Measurements from ENCODE around the gene CHRM2.

Gene CHRM2

GRCh38 chr7:137036768-137037167 is 168.3 kb downstream of the CHRM2 start:
- TF ChIP-seq MAX (IDR thresholded peaks at IDR 0.05) = no peak
- TF ChIP-seq EP300 (IDR thresholded peaks at IDR 0.05; ENCODE audit: borderline replicate concordance) = no peak
- no peak for TF ChIP-seq TEAD4 (IDR thresholded peaks at IDR 0.05)
- no peak for TF ChIP-seq CREB1 (IDR thresholded peaks at IDR 0.05; ENCODE audit: low read depth)
- no peak for TF ChIP-seq TAF1 (IDR thresholded peaks at IDR 0.05; ENCODE audit: low read depth)
- TF ChIP-seq USF1 (IDR thresholded peaks at IDR 0.05) = no peak
- TF ChIP-seq NFIC (IDR thresholded peaks at IDR 0.05) = no peak
- TF ChIP-seq RAD21 (IDR thresholded peaks at IDR 0.05; ENCODE audit: low read depth) = no peak
- no peak for TF ChIP-seq YY1 (IDR thresholded peaks at IDR 0.05; ENCODE audit: low read depth)
- TF ChIP-seq EGR1 (IDR thresholded peaks at IDR 0.05) = no peak
- no peak for TF ChIP-seq CEBPB (IDR thresholded peaks at IDR 0.05)
- TF ChIP-seq ZBTB7A (IDR thresholded peaks at IDR 0.05; ENCODE audit: low read depth) = no peak
- no peak for TF ChIP-seq FOXM1 (IDR thresholded peaks at IDR 0.05; ENCODE audit: borderline replicate concordance, low read depth)
- TF ChIP-seq TCF12 (IDR thresholded peaks at IDR 0.05; ENCODE audit: low read depth) = no peak

GRCh38 chr7:137038706-137039105 is 170.3 kb downstream of the CHRM2 start:
- TF ChIP-seq CEBPB (IDR thresholded peaks at IDR 0.05) (no peak), REST (IDR thresholded peaks at IDR 0.05; ENCODE audit: low read depth) (no peak), EP300 (IDR thresholded peaks at IDR 0.05; ENCODE audit: borderline replicate concordance) (no peak), NFIC (IDR thresholded peaks at IDR 0.05) (no peak), TEAD4 (IDR thresholded peaks at IDR 0.05) (no peak), EGR1 (IDR thresholded peaks at IDR 0.05) (no peak), TCF12 (IDR thresholded peaks at IDR 0.05; ENCODE audit: low read depth) (no peak)

GRCh38 chr7:137040745-137041144 is 172.3 kb downstream of the CHRM2 start:
- TF ChIP-seq TAF1 (IDR thresholded peaks at IDR 0.05; ENCODE audit: low read depth) (no peak), CREB1 (IDR thresholded peaks at IDR 0.05; ENCODE audit: low read depth) (no peak), EGR1 (IDR thresholded peaks at IDR 0.05) (no peak), YY1 (IDR thresholded peaks at IDR 0.05; ENCODE audit: low read depth) (no peak), TEAD4 (IDR thresholded peaks at IDR 0.05) (no peak), TCF12 (IDR thresholded peaks at IDR 0.05; ENCODE audit: low read depth) (no peak), FOXM1 (IDR thresholded peaks at IDR 0.05; ENCODE audit: borderline replicate concordance, low read depth) (no peak), REST (IDR thresholded peaks at IDR 0.05; ENCODE audit: low read depth) (no peak), MAX (IDR thresholded peaks at IDR 0.05) (no peak), ZBTB7A (IDR thresholded peaks at IDR 0.05; ENCODE audit: low read depth) (no peak), RAD21 (IDR thresholded peaks at IDR 0.05; ENCODE audit: low read depth) (no peak), EP300 (IDR thresholded peaks at IDR 0.05; ENCODE audit: borderline replicate concordance) (no peak), CEBPB (IDR thresholded peaks at IDR 0.05) (no peak), USF1 (IDR thresholded peaks at IDR 0.05) (no peak), NFIC (IDR thresholded peaks at IDR 0.05) (no peak)

GRCh38 chr7:137045573-137045972 is 177.1 kb downstream of the CHRM2 start:
- no peak for TF ChIP-seq EP300 (IDR thresholded peaks at IDR 0.05; ENCODE audit: borderline replicate concordance)
- TF ChIP-seq MAX (IDR thresholded peaks at IDR 0.05) = no peak

- TF ChIP-seq REST (IDR thresholded peaks at IDR 0.05; ENCODE audit: low read depth) (no peak), ZBTB7A (IDR thresholded peaks at IDR 0.05; ENCODE audit: low read depth) (no peak), USF1 (IDR thresholded peaks at IDR 0.05) (no peak), TAF1 (IDR thresholded peaks at IDR 0.05; ENCODE audit: low read depth) (no peak), CREB1 (IDR thresholded peaks at IDR 0.05; ENCODE audit: low read depth) (no peak), TCF12 (IDR thresholded peaks at IDR 0.05; ENCODE audit: low read depth) (no peak), YY1 (IDR thresholded peaks at IDR 0.05; ENCODE audit: low read depth) (no peak), FOXM1 (IDR thresholded peaks at IDR 0.05; ENCODE audit: borderline replicate concordance, low read depth) (no peak), MAX (IDR thresholded peaks at IDR 0.05) (no peak)
Observed at GRCh38 chr7:137069249-137069963, 201.0 kb downstream of the CHRM2 start.

Measured in Ishikawa (cell line).